HEK293T (cell line): ENCODE results near the gene NAV2.

Experiments
- CTCF ChIA-PET: fragments of 350-600 bp; formaldehyde crosslinking; extraction: SDS; loops from one replicate; lab custom pipeline; 2021; ENCODE audit warnings: antibody characterized with exemption, inconsistent platforms; lab: Yijun Ruan, JAX
- POLR2A ChIA-PET: fragments of 350-600 bp; formaldehyde crosslinking; extraction: SDS; loops from one replicate; lab custom pipeline; 2020; ENCODE audit warnings: antibody characterized with exemption, inconsistent platforms; lab: Yijun Ruan, JAX
- DNase-seq: peaks from one replicate; pipeline ENCODE4 v3.0.0; 2012; ENCODE audit warnings: mixed read lengths; ENCODE audit errors: extremely low spot score
- ARNT ChIP-seq: fragments of 450-650 bp; IDR thresholded peaks from 2 replicates; pipeline ENCODE4 v1.6.1; 2017; ENCODE audit warnings: mild to moderate bottlenecking
- BHLHE40 ChIP-seq: fragments of 450-650 bp; IDR thresholded peaks from 2 replicates; pipeline ENCODE4 v1.6.1; 2016; ENCODE audit warnings: mild to moderate bottlenecking, moderate library complexity, borderline replicate concordance
- CTBP1 ChIP-seq: fragments of 450-650 bp; IDR thresholded peaks from 2 replicates; pipeline ENCODE4 v1.6.1; 2016; ENCODE audit warnings: borderline replicate concordance
- ELF4 ChIP-seq: fragments of 450-650 bp; IDR thresholded peaks from 2 replicates; pipeline ENCODE4 v1.6.1; 2017; ENCODE audit warnings: antibody characterized with exemption
- FOXA1 ChIP-seq: fragments of 450-650 bp; IDR thresholded peaks from 2 replicates; pipeline ENCODE4 v1.6.1; 2016; ENCODE audit warnings: mild to moderate bottlenecking
- FOXK2 ChIP-seq: fragments of 450-650 bp; IDR thresholded peaks from 2 replicates; pipeline ENCODE4 v1.6.1; 2016; ENCODE audit warnings: mild to moderate bottlenecking
- FOXM1 ChIP-seq: fragments of 450-650 bp; IDR thresholded peaks from 2 replicates; pipeline ENCODE4 v1.6.1; 2017; ENCODE audit warnings: mild to moderate bottlenecking, borderline replicate concordance
- HDGF ChIP-seq: fragments of 450-650 bp; IDR thresholded peaks from 2 replicates; pipeline ENCODE4 v1.6.1; 2017; ENCODE audit warnings: antibody characterized with exemption, borderline replicate concordance
- L3MBTL2 ChIP-seq: fragments of 450-650 bp; conservative IDR thresholded peaks from 2 replicates; pipeline ENCODE4 v1.6.1; 2016; ENCODE audit warnings: mild to moderate bottlenecking
- LEF1 ChIP-seq: fragments of 450-650 bp; IDR thresholded peaks from 2 replicates; pipeline ENCODE4 v1.6.1; 2017; ENCODE audit warnings: mild to moderate bottlenecking, borderline replicate concordance
- NFRKB ChIP-seq: fragments of 450-650 bp; IDR thresholded peaks from 2 replicates; pipeline ENCODE4 v1.6.1; 2016; ENCODE audit warnings: mild to moderate bottlenecking, moderate library complexity
- PKNOX1 ChIP-seq: fragments of 450-650 bp; IDR thresholded peaks from 2 replicates; pipeline ENCODE4 v1.6.1; 2016
- SP1 ChIP-seq: fragments of 450-650 bp; IDR thresholded peaks from 2 replicates; pipeline ENCODE4 v1.6.1; 2017
- SUZ12 ChIP-seq: fragments of 450-650 bp; IDR thresholded peaks from 2 replicates; pipeline ENCODE4 v1.6.1; 2016; ENCODE audit warnings: mild to moderate bottlenecking
- TARDBP ChIP-seq: fragments of 450-650 bp; IDR thresholded peaks from 2 replicates; pipeline ENCODE4 v1.6.1; 2016
- ZNF384 ChIP-seq: fragments of 450-650 bp; IDR thresholded peaks from 2 replicates; pipeline ENCODE4 v1.6.1; 2016

Gene NAV2

GRCh38 chr11:19770277-19770676, 57.6 kb downstream of the NAV2 start:
- TF ChIP-seq PKNOX1 (no peak), ARNT (no peak), FOXA1 (no peak), ELF4 (no peak), FOXK2 (no peak), SP1 (no peak), LEF1 (no peak), CTBP1 (no peak), NFRKB (no peak), L3MBTL2 (no peak), TARDBP (no peak), FOXM1 (no peak), BHLHE40 (no peak), HDGF (no peak), ZNF384 (no peak), SUZ12 (no peak)
- DNase-seq: no peak
- ChIA-PET POLR2A (no interaction called here), CTCF (no interaction called here)

DNA sequence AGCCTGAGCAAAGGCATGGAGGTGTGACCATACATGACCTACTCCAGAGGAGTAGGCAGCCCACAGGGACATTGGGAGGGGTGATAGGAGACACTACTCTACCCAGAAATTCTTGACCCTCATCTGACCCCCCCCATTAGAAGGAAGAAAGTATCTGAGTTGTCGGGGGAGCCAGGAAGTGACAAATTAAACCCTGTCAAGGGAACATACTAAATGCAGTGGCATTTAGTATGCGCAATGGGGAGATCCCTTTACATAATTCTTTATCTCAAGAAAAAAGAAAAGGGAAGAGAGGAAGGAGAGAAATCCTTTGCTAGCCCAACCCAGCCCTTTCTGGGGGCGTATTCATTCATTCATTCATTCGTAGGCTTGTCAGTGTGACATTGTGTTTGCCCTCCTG, 58.8 kb downstream of the NAV2 start:
- no peak for TF ChIP-seq PKNOX1
- no peak for TF ChIP-seq NFRKB
- TF ChIP-seq FOXA1: no peak
- ChIA-PET CTCF (no interaction called here), POLR2A (no interaction called here)
- no peak for DNase-seq

DNA sequence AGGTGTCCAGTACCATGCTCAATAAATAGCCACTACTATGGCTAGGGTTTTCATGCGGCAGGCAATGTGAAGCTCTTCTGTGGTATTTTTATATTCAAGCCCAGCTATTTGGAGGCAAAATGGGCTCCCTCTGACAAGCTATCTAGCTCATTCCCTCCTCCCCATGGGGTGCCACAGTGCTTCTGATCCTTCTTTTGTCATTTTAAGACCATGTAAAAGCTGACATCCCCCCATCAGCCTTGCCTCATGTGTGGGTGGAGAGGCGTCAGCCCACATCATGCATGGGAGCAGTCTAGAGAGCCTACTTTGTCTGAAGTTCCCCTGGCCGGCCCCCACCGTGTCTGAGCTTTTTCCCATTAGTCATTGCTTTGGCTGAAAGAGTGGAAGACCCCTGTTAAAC, 59.8 kb downstream of the NAV2 start:
- CTCF ChIA-PET: no interaction called here
- TF ChIP-seq SUZ12: no peak
- no peak for TF ChIP-seq NFRKB
- TF ChIP-seq CTBP1: no peak
- no peak for TF ChIP-seq L3MBTL2
- no peak for TF ChIP-seq SP1
- no peak for TF ChIP-seq ARNT
- no peak for TF ChIP-seq ELF4
- TF ChIP-seq LEF1: no peak
- no peak for TF ChIP-seq TARDBP
- no peak for TF ChIP-seq FOXM1
- no peak for TF ChIP-seq PKNOX1
- TF ChIP-seq BHLHE40: no peak
- POLR2A ChIA-PET: no interaction called here
- no peak for DNase-seq

GRCh38 chr11:19774329-19774728, 61.7 kb downstream of the NAV2 start:
- POLR2A ChIA-PET: no interaction called here
- DNase-seq: no peak
- no peak for TF ChIP-seq L3MBTL2
- no peak for TF ChIP-seq NFRKB
- TF ChIP-seq ELF4: no peak
- TF ChIP-seq SUZ12: no peak
- no peak for TF ChIP-seq FOXA1
- no peak for TF ChIP-seq SP1
- TF ChIP-seq FOXM1: no peak
- TF ChIP-seq LEF1: no peak
- no peak for TF ChIP-seq HDGF
- no peak for TF ChIP-seq BHLHE40
- TF ChIP-seq FOXK2: no peak
- no peak for TF ChIP-seq TARDBP
- TF ChIP-seq CTBP1: no peak
- TF ChIP-seq ARNT: no peak
- TF ChIP-seq PKNOX1: no peak
- no peak for TF ChIP-seq ZNF384
- CTCF ChIA-PET: no interaction called here

DNA sequence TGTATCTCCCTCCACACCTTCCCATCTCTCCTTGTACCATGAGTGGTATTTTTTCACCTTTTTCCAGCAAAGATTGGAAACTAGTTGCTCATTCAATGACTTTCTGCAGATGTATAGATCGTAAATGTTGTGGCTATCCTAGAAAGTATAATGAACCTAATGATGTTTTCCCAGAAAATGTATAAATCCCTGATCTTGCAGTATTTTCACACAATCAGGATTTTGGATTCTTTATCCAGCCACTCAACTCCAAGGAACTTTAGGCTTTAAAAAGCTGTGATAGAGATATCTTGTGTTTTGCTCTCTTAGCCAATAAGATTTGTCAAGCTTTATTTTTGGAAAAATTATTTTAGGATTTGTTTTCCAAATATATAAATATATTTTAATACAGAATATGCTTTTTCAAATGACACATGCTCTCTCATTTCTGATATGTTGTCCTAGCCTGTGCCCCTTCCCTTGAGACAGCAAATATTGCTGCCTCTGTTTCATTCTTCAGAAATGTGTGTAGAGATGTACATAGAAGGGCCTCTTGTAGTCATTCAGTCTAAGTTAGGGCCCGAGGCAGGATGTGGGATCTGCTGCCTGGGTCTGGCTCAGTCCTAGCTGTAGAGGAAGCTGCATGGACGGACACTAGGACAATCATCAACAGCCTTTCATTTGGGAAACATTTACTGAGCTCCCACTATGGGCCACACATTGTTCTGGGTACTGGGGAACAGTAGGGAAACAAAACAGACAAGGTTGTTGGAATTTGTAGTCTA, 62.4 kb downstream of the NAV2 start:
- CTCF ChIA-PET: no interaction called here
- no peak for DNase-seq
- no peak for TF ChIP-seq FOXA1
- no peak for TF ChIP-seq ELF4
- TF ChIP-seq FOXM1: no peak
- no peak for TF ChIP-seq CTBP1
- no peak for TF ChIP-seq ARNT
- TF ChIP-seq ZNF384: no peak
- no peak for TF ChIP-seq BHLHE40
- no peak for TF ChIP-seq SUZ12
- no peak for TF ChIP-seq L3MBTL2
- TF ChIP-seq TARDBP: no peak
- TF ChIP-seq NFRKB: no peak
- TF ChIP-seq HDGF: no peak
- no peak for TF ChIP-seq FOXK2
- TF ChIP-seq LEF1: no peak
- no peak for TF ChIP-seq PKNOX1
- TF ChIP-seq SP1: no peak
- POLR2A ChIA-PET: no interaction called here
